ENCODE results near the gene TMEM17.

GRCh38 chr2:62485761-62486438, 20.1 kb downstream of the TMEM17 start:
- no peak for TF ChIP-seq CTCF (IDR thresholded peaks at IDR 0.05)
- no peak for TF ChIP-seq EP300 (IDR thresholded peaks at IDR 0.05)
- TF ChIP-seq MAX (IDR thresholded peaks at IDR 0.05), result no peak
- TF ChIP-seq ATOH8 (CRISPR knock-in tag; IDR thresholded peaks at IDR 0.05; ENCODE audit: low read depth), result no peak
- no peak for TF ChIP-seq POLR2A (IDR thresholded peaks at IDR 0.05; ENCODE audit: low read length)
- TF ChIP-seq BHLHE40 (IDR thresholded peaks at IDR 0.05; ENCODE audit: low read depth, low read length), result no peak
- no peak for TF ChIP-seq ZFP36 (IDR thresholded peaks at IDR 0.05; ENCODE audit: borderline replicate concordance, partially characterized antibody)
- TF ChIP-seq RFX5 (IDR thresholded peaks at IDR 0.05), result no peak
- no peak for TF ChIP-seq MYC (IDR thresholded peaks at IDR 0.05; ENCODE audit: borderline replicate concordance, low read length)
